Epidermal melanocyte (primary cell): Measurements from ENCODE around the gene CERCAM.
A peak's percentile ranks its signal among the peaks of the same experiment; 100 is the strongest.
"Not testable (repeated sequence)": the region's sequence is repeated elsewhere in the genome, so short reads cannot be mapped to it uniquely, and the experiment has no call there.

ENCODE experiments used
- DNase-seq: peaks from one replicate; pipeline ENCODE4 v3.0.0; 2011; ENCODE audit warnings: low spot score; ENCODE audit not compliant: insufficient read length

The CERCAM gene

GRCh38 chr9:128393145-128393775 is 27.4 kb upstream of the CERCAM start:
- DNase-seq = no peak

DNA sequence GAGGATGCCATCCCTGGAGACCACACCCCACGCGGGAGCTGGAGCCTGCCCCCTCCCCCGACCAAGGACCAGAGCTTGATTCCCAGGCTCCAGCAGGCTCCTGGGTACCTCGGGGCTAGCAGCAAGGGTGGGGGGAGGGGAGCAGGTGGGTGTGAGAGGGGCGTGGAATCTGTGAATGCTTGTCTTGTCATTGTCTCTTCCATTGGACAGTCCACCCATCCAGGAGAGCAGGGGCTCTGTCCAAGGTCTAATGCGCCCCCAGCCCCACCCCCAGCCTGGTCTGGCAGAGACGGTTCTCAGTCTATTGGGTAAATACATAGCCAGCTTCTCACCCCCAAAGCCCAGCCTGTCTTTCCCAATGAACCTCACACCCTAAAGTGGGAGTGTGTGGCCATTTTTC is 26.7 kb upstream of the CERCAM start:
- DNase-seq = peak; percentile 7

GRCh38 chr9:128394379-128395168 is 26.1 kb upstream of the CERCAM start:
- peak; percentile 82 for DNase-seq

DNA sequence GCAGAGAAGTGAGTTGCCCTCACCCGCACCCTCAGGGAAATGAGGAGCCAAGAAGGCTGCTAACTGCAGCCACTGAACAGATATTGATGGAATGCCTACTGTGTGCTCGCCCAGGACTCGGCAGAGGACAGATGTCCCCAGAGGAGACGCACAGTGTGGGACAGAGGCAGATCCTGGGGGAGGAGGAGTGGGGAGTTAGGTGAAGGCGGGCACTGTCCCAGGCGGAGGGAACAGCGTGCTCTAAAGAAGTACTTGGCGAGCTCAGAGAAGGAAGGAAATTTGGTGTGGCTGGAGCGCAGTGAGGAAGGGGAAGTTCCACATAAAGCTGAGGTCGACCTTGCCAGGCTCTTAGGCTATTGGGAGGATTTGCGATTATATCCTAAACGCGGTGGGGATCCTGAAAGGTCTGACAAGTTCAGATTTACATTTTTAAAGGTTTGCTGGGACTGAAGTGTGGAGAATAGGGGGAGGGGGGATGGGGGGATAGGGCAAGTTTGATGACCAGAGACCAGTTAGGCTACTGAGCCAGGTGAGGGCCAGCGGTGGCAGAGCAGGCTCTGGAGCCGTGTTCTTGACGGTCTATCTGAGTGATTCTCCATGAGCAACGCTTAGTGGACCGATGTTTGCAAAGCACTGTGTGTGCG is 23.6 kb upstream of the CERCAM start:
- peak; percentile 17 for DNase-seq

- DNase-seq = no peak
Observed at GRCh38 chr9:128397831-128398230, 22.8 kb upstream of the CERCAM start.

- DNase-seq = no peak
Observed at GRCh38 chr9:128399861-128400260, 20.8 kb upstream of the CERCAM start.

GRCh38 chr9:128404560-128404959 is 16.1 kb upstream of the CERCAM start:
- DNase-seq = no peak

DNA sequence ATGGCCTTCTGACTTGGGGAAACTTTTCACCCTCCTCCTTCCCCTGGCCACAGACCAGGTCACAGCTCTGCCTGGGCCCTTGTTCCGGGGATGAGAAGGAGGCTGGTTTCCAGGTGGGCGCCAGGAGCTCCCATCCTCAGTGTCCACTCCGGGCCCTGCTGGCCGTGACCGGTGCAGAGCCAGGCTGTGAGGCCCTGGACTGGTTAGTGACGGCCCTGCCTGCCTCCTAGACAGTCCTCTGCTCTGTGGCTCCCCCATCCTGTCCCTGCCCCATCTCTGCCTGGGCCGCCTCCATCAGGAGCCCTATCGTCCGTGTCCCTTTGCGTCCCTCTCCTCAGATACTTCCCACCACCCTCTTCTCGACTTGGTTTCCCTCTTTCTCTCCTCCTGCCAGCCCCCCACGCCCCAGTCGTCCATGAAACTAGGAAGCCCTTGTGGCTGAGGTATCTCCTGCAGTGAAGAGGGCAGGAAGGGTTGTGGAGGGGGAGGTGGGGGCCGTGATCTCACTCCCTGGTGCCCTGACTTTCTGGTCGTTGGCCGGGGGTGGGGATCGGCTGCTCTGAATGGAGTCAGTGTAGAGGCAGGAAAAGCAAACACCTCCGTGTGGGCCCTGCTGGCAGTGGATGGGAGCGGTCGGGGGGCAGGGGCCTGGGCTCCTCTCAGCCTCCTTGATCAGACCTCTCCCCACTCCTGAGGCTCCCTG is 15.4 kb upstream of the CERCAM start:
- no peak for DNase-seq

GRCh38 chr9:128405780-128406171 is 14.9 kb upstream of the CERCAM start:
- no peak for DNase-seq

DNA sequence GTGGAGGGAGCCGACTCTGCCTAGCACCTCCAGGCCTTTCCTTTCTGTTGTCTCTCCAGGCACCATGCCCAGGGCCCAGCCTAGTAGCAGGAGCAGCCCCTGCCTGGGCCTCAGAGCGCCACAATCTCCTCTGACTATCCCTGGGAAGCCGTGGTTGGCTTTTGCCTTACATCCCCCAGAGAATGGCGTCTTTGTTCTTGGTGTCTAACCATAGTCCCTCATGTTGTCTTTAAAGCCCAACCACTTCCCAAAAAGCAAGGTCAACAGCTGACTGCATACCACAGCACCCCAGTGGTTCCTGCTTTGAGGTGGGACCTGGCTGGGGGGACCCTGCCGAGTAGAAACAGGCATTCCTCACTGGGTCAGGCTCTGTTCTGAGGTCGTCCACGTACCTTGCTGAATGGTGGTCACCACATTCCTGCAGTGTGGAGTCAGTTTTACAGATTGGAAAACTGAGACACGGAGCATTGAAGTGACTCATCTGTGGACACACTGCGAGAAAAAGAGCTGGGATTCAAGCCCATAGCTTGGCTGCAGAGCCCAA is 13.7 kb upstream of the CERCAM start:
- peak; percentile 46 for DNase-seq

- DNase-seq = no peak
Observed at GRCh38 chr9:128408963-128409431, 11.7 kb upstream of the CERCAM start.

DNA sequence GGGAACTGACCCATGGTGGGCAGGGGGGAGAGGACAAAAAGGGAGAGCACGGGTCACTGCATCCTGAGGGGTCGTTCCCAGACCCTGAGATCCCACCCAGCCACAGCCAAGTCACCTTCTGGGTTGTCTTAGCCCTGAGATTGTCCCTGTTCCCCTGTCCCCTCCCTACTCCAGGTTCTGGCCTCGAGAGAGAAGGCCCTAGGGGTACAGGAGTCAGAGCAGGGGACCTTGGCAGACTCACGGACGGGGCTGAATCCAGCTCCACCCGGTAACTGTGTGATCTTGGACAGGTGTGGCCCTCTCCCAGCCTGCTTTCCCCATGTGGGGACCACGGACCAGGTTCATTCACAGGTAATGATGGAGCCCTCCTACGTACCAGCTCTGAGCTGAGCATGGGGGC is 11.2 kb upstream of the CERCAM start:
- no peak for DNase-seq

DNA sequence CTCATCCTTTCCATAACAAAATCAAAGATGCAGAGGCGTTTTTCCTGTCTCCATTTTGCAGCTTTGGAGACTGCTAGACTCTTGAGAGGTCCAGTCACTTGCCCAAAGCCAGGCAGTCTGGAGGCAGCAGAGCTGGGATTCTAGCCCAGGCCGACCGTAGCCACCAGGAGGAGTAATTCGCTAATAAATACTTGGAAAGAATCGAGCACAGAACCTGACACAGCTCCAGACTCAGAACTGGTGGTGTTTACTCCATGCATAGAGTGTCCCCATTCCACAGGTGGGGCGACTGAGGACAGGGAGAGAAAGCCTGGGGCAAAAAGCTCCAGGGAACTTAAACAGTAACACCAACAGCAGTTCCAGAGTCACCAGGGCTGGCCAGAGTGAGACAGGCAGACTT is 10.7 kb upstream of the CERCAM start:
- no peak for DNase-seq

- DNase-seq = no peak
Observed at GRCh38 chr9:128411364-128412119, 9.1 kb upstream of the CERCAM start.

- DNase-seq = peak; percentile 30
Observed at GRCh38 chr9:128412120-128412790, 8.4 kb upstream of the CERCAM start.

DNA sequence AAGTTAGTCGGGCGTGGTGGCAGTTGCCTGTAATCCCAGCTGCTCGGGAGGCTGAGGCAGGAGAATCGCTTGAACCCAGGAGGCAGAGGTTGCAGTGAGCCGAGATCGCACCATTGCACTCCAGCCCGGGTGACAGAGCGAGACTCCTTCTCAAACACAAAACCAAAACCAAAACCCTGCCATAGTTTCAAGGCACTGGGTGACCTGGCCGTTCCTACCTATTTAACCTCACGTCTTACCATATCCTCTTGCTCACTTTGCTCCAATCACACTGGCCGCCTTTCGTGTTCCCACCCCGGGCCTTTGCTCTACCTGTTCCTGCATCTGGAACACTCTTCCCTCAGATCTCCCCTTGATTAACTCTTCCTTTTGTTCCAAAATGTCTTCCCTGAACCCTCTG is 6.9 kb upstream of the CERCAM start:
- not testable (repeated sequence) for DNase-seq

- no peak for DNase-seq
Observed at GRCh38 chr9:128414461-128414860, 6.2 kb upstream of the CERCAM start.

- DNase-seq = no peak
Observed at GRCh38 chr9:128415281-128415680, 5.4 kb upstream of the CERCAM start.

- no peak for DNase-seq
Observed at GRCh38 chr9:128416014-128416413, 4.6 kb upstream of the CERCAM start.

- DNase-seq = no peak
Observed at GRCh38 chr9:128416432-128417019, 4.1 kb upstream of the CERCAM start.
